PC-9 (cell line): Measurements from ENCODE around the gene HSPB7. TPM values are rescaled to one million over a fixed set of nuclear protein-coding genes. Genes with fewer than 3 reads are reported as not detected.
A peak's percentile ranks its signal among the peaks of the same experiment; 100 is the strongest.

Experiments used
- BruUV-seq: library from RNA; stranded (reverse); fragments of 400-500 nt; replicated peaks from 2 replicates; lab custom pipeline; 2021; lab: Mats Ljungman, UMichigan
- CTCF ChIA-PET: fragments of 300-600 bp; sonication (Branson Sonifier 250); formaldehyde crosslinking; loops from one replicate; lab custom pipeline; 2022; ENCODE audit warnings: antibody characterized with exemption; lab: Charles Lee
- POLR2A ChIA-PET: fragments of 300-600 bp; sonication (Branson Sonifier 250); formaldehyde crosslinking; loops from one replicate; lab custom pipeline; 2022; ENCODE audit warnings: antibody characterized with exemption; ENCODE audit not compliant: unreplicated experiment; lab: Charles Lee
- DNase-seq, 2 experiments: peaks; one replicate each; pipeline versions ENCODE4 v3.0.0 to v3.0.0-alpha.2; 2015 to 2022; ENCODE audit warnings: mixed read lengths in 1 of 2
- H2AFZ ChIP-seq: fragments of 200-600 bp; sonication (generic); 2 replicates; pipeline ENCODE4 v1.8.1; 2017; ENCODE audit warnings: antibody characterized with exemption
- H3F3A ChIP-seq: fragments of 200-600 bp; sonication (generic); 2 replicates; pipeline ENCODE4 v1.8.1; 2017; ENCODE audit warnings: antibody characterized with exemption, mild to moderate bottlenecking, low read depth; ENCODE audit not compliant: insufficient read depth
- H3K27ac ChIP-seq: fragments of 200-600 bp; sonication (generic); 2 replicates; pipeline ENCODE4 v1.6.1; 2016; ENCODE audit warnings: mixed run types
- H3K27me3 ChIP-seq: fragments of 200-600 bp; sonication (generic); 2 replicates; pipeline ENCODE4 v1.6.1; 2016; ENCODE audit warnings: low read depth, mixed run types; ENCODE audit not compliant: insufficient read depth
- H3K36me3 ChIP-seq: fragments of 200-600 bp; sonication (generic); 2 replicates; pipeline ENCODE4 v1.6.1; 2016; ENCODE audit warnings: low read depth, mixed run types
- H3K4me1 ChIP-seq: fragments of 200-600 bp; sonication (generic); replicated peaks from 2 replicates; pipeline ENCODE4 v1.6.1; 2016; ENCODE audit warnings: mixed run types; ENCODE audit not compliant: insufficient read depth
- H3K4me2 ChIP-seq: fragments of 200-600 bp; sonication (generic); 2 replicates; pipeline ENCODE4 v1.6.1; 2017; ENCODE audit warnings: mixed run types
- H3K4me3 ChIP-seq: fragments of 200-600 bp; sonication (generic); 2 replicates; pipeline ENCODE4 v1.6.1; 2016; ENCODE audit warnings: mixed run types
- H3K79me2 ChIP-seq: fragments of 200-600 bp; sonication (generic); 2 replicates; pipeline ENCODE4 v1.6.1; 2017; ENCODE audit warnings: low read depth, mixed run types
- H3K9me2 ChIP-seq: fragments of 200-600 bp; sonication (generic); 2 replicates; pipeline ENCODE4 v1.8.1; 2017; ENCODE audit warnings: mild to moderate bottlenecking; ENCODE audit not compliant: insufficient read depth
- H3K9me3 ChIP-seq: fragments of 200-600 bp; sonication (generic); 2 replicates; pipeline ENCODE4 v1.8.1; 2016; ENCODE audit warnings: low read depth; ENCODE audit not compliant: insufficient read depth
- H4K20me1 ChIP-seq: fragments of 200-600 bp; sonication (generic); 2 replicates; pipeline ENCODE4 v1.8.1; 2017; ENCODE audit not compliant: insufficient read depth
- EZH2 ChIP-seq: fragments of 200-600 bp; sonication (generic); IDR thresholded peaks from 2 replicates; pipeline ENCODE4 v1.8.0; 2017; ENCODE audit warnings: antibody characterized with exemption, low read depth
- intact Hi-C: fragments of 100-400 bp; cut with micrococcal nuclease; formaldehyde crosslinking; loops from one replicate; pipeline ENCODE4 v1.10.0; 2022; ENCODE audit not compliant: unreplicated experiment
- total RNA-seq: library from RNA; stranded (reverse); gene quantifications from 2 replicates; pipeline ENCODE4 v1.2.3, GENCODE V29; 2021
- TF ChIP-seq, protein P1 (sequence below): fragments of 200-600 bp; sonication (generic); conservative IDR thresholded peaks from 2 replicates; pipeline ENCODE4 v1.6.1; 2017; ENCODE audit warnings: mixed run types, antibody characterized with exemption, mild to moderate bottlenecking, moderate library complexity

The HSPB7 gene
- total RNA-seq, 1 experiment from 2014 or later = not detected

DNA sequence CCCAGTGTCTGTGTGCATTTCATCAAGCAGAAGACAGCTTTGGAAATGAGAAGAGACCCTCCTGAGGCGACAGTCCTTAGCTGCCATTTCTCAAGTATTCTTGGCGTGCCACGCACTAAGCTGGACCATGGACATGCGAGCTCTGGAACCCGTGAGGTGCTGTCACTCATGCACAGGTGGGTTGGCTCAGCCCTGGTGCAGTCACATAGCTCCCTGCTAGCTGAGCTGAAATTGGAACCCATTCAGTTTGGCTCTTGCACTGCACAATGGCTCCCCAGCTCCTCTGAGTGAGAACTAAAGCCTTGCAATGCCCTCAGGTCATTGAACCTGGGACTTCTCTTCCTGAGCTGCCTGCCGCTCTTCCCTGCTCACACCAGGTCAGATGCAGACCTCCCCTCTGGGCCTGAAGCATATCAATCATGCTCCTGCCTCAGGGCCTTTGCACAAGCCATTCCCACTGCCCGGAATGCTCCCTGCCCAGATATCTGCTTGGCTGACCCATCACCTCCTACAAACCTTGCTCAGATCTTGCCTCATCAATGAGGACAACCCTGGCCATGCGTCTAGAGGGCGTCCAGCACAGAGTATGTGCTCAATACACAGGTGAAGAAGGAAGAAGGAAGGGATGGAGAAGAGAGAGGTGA, 20.1 kb downstream of the HSPB7 start:
- H2AFZ ChIP-seq = no peak overlapping the region
- H3K27ac ChIP-seq = no peak overlapping the region
- no peaks in the 10 kb centered on the region for H3K79me2 ChIP-seq
- intact Hi-C loops = no loop called here
- no peak for TF ChIP-seq EZH2
- TF ChIP-seq, protein P1, sequence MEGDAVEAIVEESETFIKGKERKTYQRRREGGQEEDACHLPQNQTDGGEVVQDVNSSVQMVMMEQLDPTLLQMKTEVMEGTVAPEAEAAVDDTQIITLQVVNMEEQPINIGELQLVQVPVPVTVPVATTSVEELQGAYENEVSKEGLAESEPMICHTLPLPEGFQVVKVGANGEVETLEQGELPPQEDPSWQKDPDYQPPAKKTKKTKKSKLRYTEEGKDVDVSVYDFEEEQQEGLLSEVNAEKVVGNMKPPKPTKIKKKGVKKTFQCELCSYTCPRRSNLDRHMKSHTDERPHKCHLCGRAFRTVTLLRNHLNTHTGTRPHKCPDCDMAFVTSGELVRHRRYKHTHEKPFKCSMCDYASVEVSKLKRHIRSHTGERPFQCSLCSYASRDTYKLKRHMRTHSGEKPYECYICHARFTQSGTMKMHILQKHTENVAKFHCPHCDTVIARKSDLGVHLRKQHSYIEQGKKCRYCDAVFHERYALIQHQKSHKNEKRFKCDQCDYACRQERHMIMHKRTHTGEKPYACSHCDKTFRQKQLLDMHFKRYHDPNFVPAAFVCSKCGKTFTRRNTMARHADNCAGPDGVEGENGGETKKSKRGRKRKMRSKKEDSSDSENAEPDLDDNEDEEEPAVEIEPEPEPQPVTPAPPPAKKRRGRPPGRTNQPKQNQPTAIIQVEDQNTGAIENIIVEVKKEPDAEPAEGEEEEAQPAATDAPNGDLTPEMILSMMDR = no peak
- H3K4me2 ChIP-seq = no peak overlapping the region
- no peaks in the 10 kb centered on the region for H3K9me3 ChIP-seq
- H3F3A ChIP-seq = no peaks in the 10 kb centered on the region
- CTCF ChIA-PET = interaction anchor here (0.7 kb wide), 1 partner anchor 21 kb away, joined by 12 read pairs; no protein-coding TSS in a partner anchor
- no peaks in the 10 kb centered on the region for H3K36me3 ChIP-seq
- no peaks in the 10 kb centered on the region for H3K9me2 ChIP-seq
- POLR2A ChIA-PET = no interaction called here
- DNase-seq = no peak
- H3K4me3 ChIP-seq = no peak overlapping the region
- no peaks in the 10 kb centered on the region for H3K27me3 ChIP-seq
- H3K4me1 ChIP-seq = no peaks in the 10 kb centered on the region
- BruUV-seq = no TSS peak
- H4K20me1 ChIP-seq = no peaks in the 10 kb centered on the region

DNA sequence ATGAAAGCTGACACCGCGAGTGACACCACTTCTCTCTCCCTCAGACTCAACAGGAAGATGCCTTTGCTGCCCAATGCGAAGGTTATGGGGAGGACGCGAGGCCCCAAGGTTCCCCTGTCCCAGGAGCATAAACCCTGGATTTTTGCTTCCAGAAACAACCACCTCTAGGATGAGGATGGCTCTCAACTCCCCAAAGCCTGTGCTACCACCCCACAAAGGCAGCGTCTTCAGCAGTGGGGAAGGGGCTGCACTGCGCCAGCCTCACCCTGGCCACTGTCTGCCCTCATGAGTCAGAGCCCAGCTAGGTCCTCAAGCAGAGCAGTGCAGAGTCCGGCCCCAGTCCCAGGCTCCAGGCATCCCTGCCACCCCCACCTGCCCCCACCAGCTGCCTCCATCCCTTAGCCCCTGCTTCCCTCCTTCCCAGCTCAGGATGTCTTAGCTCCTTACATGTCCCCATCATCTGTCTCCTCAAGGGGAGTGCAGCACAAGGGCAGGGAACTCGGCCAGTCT, 20.7 kb downstream of the HSPB7 start:
- intact Hi-C loops = no loop called here
- no peaks in the 10 kb centered on the region for H3K79me2 ChIP-seq
- DNase-seq = no peak
- no peak overlapping the region for H3K27ac ChIP-seq
- H3K9me3 ChIP-seq = no peaks in the 10 kb centered on the region
- no peaks in the 10 kb centered on the region for H3K4me1 ChIP-seq
- TF ChIP-seq, protein P1 = no peak
- no peak for TF ChIP-seq EZH2
- CTCF ChIA-PET = interaction anchor here (0.7 kb wide), 1 partner anchor 22 kb away, joined by 12 read pairs; no protein-coding TSS in a partner anchor
- BruUV-seq = no TSS peak
- H3F3A ChIP-seq = no peaks in the 10 kb centered on the region
- no peak overlapping the region for H2AFZ ChIP-seq
- H3K4me3 ChIP-seq = no peak overlapping the region
- no peaks in the 10 kb centered on the region for H3K27me3 ChIP-seq
- H3K4me2 ChIP-seq = no peak overlapping the region
- no peaks in the 10 kb centered on the region for H4K20me1 ChIP-seq
- POLR2A ChIA-PET = no interaction called here
- no peaks in the 10 kb centered on the region for H3K36me3 ChIP-seq
- no peaks in the 10 kb centered on the region for H3K9me2 ChIP-seq

DNA sequence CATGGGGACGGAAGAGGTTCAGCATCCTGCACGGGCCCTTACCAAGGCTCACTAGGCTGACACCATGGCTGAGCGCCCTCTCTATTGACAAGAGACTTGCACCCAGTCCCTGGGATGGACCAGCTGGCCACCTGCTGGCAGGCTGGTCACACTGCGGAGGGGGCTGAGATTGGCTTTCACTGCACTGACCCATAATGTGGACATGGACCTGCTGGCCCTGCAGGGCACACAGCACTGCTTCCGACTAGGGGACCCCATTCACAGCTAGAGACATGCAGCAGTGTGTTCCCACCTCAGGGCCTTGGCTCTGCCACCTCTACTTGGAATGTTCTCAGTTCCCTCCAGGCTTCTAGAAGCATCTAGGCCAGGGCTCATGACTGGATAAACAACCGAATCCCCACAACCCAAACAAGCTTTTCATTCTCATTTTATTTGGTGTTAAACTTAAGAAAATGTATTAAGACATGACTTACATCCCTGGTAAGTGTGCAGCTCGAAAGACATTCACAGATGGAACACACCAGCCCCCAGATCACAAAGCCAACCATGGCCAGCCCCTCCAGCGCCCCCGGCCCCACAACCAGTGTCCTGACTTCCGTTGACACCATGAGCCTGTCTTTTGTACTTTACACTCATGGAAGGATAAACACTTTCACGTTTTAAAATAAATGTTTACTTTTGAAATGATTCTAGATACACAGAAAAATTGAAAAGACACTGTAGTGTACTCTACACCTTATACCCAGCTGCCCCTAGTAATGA, 23.1 kb downstream of the HSPB7 start:
- Histone ChIP-seq H3K4me2 (no peak overlapping the region), H3K27ac (no peak overlapping the region), H3K36me3 (no peaks in the 10 kb centered on the region), H3K27me3 (no peaks in the 10 kb centered on the region), H4K20me1 (no peaks in the 10 kb centered on the region), H3K9me2 (no peaks in the 10 kb centered on the region), H3K9me3 (no peaks in the 10 kb centered on the region), H2AFZ (no peak overlapping the region), H3K79me2 (no peaks in the 10 kb centered on the region), H3F3A (no peaks in the 10 kb centered on the region), H3K4me1 (no peaks in the 10 kb centered on the region), H3K4me3 (no peak overlapping the region)
- BruUV-seq = no TSS peak
- peak in 1 of 2 experiments; percentile 55 for DNase-seq
- TF ChIP-seq EZH2 = no peak
- TF ChIP-seq, protein P1 = peak; percentile 68
- intact Hi-C loops = loop anchor here (1.0 kb wide), 1 partner anchor 202 kb away; no protein-coding TSS in a partner anchor
- ChIA-PET POLR2A (no interaction called here), CTCF (interaction anchor here (0.5 kb wide), 1 partner anchor 182 kb away, joined by 17 read pairs; no protein-coding TSS in a partner anchor)
